Pancreas (tissue), 10 donors: Measurements from ENCODE around the gene OLFM1. TPM values are rescaled to one million over a fixed set of nuclear protein-coding genes. Genes with fewer than 3 reads are reported as not detected.

ENCODE experiments used
- ATAC-seq, 4 donors: fragments of 200-7000 bp; cut with Tn5 transposase; one replicate each; pipeline versions ENCODE4 v1.8.0 to v1.9.1; 2020; ENCODE audit warnings: mild to moderate bottlenecking in 4 of 4, moderate library complexity in 4 of 4
- DNase-seq, 6 donors: peaks; one replicate each; pipeline ENCODE4 v3.0.0-alpha.2; 2020
- FAIRE-seq: peaks from 2 replicates; lab custom pipeline; 2012; peaks lifted over from hg19 to GRCh38; lab: Jason Lieb, UNC
- H3K27ac ChIP-seq, 4 donors: fragments of 200-600 bp; sonication (generic); 1 replicate in 3 of 4; 2 replicates in 1 of 4; pipeline versions ENCODE4 v1.5.0 to v1.8.0; 2020
- H3K27me3 ChIP-seq, 4 donors: fragments of 200-600 bp; one replicate each; pipeline ENCODE4 v1.8.0; 2021
- H3K36me3 ChIP-seq, 3 donors: fragments of 200-600 bp; sonication (generic) in 1 of 3; one replicate each; pipeline versions ENCODE4 v1.5.0 to v1.8.0; 2020 to 2021
- H3K4me1 ChIP-seq, 3 donors: fragments of 200-600 bp; one replicate each; pipeline ENCODE4 v1.8.0; 2021
- H3K4me3 ChIP-seq, 4 donors: fragments of 200-600 bp; sonication (generic) in 2 of 4; one replicate each; pipeline versions ENCODE4 v1.5.0 to v1.8.0; 2020 to 2021
- H3K9me3 ChIP-seq, 4 donors: fragments of 200-600 bp; one replicate each; pipeline ENCODE4 v1.8.0; 2021
- WGBS, 2 donors: extraction: QIAGEN DNeasy Blood & Tissue Kit; methylation state at CpG; one replicate each; pipeline ENCODE4 v1.1.7; 2013; 5-methylcytosine and 5-hydroxymethylcytosine counted together
- intact Hi-C, 3 donors: fragments of 100-400 bp; cut with DNase I; formaldehyde crosslinking; loops; one replicate each; pipeline versions ENCODE4 v1.11.1 to v1.14.2; 2022
- polyA plus RNA-seq, 2 donors: library from polyadenylated mRNA; stranded (reverse); fragments of 200-250 nt; gene quantifications; one replicate each; pipeline ENCODE4 v1.2.3, GENCODE V29; 2013
- total RNA-seq, 6 donors: library from RNA; stranded (reverse); fragmentation: NEBNext Ultra II Directional in 4 of 6; extraction: Animal tissue kit (Norgen Biotek cat#: 25700) in 4 of 6; gene quantifications; one replicate each; pipeline versions ENCODE4 v1.2.1 to v1.2.4, GENCODE V29; 2021 to 2023
- TF ChIP-seq, protein P1 (sequence below), 4 donors: fragments of 200-600 bp; sonication (generic) in 3 of 4; IDR thresholded peaks; one replicate each; pipeline versions ENCODE4 v1.5.0 to v1.8.0; 2021; ENCODE audit warnings: antibody characterized with exemption in 4 of 4
- donor health status: healthy with polysubstance abuse.
- donor health status: DM: no; HTN: no; CAD: no; lungs with moderate emphysema.
- donor health status: DM: no; HTN: no; CAD: no.
- donor health status: control.
- donor health status: control.
- donor health status: Bipolar disorder and iron deficiency.
- donor health status: DM: yes; HTN: yes; CAD: no.
- donor health status: DM: no; HTN: no; CAD: no.
- donor health status: DM: no; HTN: no; CAD: no.
- donor health status: DM: yes; HTN: yes; CAD: no.

Gene OLFM1
- total and polyA plus RNA-seq, 8 donors, result 5.9 to 14.1 (median 7.8) TPM

DNA sequence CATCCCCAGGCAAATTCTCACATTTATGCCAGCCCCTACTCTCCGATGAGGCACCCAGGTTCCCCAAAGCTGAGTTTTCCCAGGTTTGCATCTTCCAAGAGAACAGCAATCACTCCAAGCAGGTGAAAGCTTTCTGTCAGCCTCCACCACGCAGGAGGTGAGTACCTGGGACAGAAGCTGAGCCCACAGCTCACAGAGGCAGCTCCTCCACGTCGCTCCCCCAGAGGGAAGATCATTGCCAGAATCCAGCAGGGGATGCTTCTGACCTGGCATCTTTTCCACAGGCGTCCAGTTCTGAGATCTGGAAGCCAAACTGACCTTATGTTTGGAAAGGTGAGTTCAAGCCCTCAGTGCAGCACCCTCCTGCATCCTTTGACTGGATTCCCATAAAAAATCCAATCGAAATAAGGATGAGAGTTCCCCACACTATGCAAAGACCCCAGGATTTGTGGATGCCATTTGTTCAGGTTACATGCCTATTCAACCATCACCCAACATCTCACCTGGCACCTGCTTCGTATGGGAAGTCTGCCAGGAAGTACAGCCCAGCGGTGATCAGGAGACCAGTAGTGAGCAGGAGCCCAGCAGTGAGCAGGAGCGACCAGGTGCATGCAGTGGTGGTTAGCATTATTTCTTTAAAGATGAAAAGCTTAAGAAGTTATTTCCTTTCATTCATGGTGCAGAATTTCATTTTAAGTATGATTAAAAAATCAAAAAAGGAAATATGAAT lies 47.4 kb upstream of the OLFM1 start:
- Histone ChIP-seq H3K4me1 (no peaks in the 10 kb centered on the region), H3K27me3 (no peaks in the 10 kb centered on the region), H3K27ac (no peak overlapping the region), H3K4me3 (no peak overlapping the region), H3K9me3 (no peaks in the 10 kb centered on the region), H3K36me3 (no peaks in the 10 kb centered on the region)
- 35 to 46% methylated on average over 9 of the region's 9 CpGs for WGBS, 2 donors
- intact Hi-C loops, result no loop called here
- TF ChIP-seq, protein P1, sequence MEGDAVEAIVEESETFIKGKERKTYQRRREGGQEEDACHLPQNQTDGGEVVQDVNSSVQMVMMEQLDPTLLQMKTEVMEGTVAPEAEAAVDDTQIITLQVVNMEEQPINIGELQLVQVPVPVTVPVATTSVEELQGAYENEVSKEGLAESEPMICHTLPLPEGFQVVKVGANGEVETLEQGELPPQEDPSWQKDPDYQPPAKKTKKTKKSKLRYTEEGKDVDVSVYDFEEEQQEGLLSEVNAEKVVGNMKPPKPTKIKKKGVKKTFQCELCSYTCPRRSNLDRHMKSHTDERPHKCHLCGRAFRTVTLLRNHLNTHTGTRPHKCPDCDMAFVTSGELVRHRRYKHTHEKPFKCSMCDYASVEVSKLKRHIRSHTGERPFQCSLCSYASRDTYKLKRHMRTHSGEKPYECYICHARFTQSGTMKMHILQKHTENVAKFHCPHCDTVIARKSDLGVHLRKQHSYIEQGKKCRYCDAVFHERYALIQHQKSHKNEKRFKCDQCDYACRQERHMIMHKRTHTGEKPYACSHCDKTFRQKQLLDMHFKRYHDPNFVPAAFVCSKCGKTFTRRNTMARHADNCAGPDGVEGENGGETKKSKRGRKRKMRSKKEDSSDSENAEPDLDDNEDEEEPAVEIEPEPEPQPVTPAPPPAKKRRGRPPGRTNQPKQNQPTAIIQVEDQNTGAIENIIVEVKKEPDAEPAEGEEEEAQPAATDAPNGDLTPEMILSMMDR (IDR thresholded peaks at IDR 0.05), result no peak
- ATAC-seq (no peak), FAIRE-seq (no peak), DNase-seq (peak in 1 of 6 donors; percentile 18)

- no peaks in the 10 kb centered on the region for H3K9me3 ChIP-seq
- intact Hi-C loops, result no loop called here
- FAIRE-seq, result no peak
- TF ChIP-seq, protein P1 (IDR thresholded peaks at IDR 0.05), result no peak
- H3K27ac ChIP-seq, result no peak overlapping the region
- no peak overlapping the region for H3K4me3 ChIP-seq
- H3K36me3 ChIP-seq, result no peaks in the 10 kb centered on the region
- ATAC-seq, result no peak
- H3K27me3 ChIP-seq, result no peaks in the 10 kb centered on the region
- DNase-seq, result no peak
- no peaks in the 10 kb centered on the region for H3K4me1 ChIP-seq
- 63 to 76% methylated on average over 16 of the region's 16 CpGs for WGBS, 2 donors
Observed at GRCh38 chr9:135040892-135041291, 46.6 kb upstream of the OLFM1 start.

- ATAC-seq (no peak), DNase-seq (peak in 1 of 6 donors; percentile 9), FAIRE-seq (no peak)
- Histone ChIP-seq H3K27me3 (no peaks in the 10 kb centered on the region), H3K4me3 (no peak overlapping the region), H3K27ac (no peak overlapping the region), H3K9me3 (no peaks in the 10 kb centered on the region), H3K4me1 (no peaks in the 10 kb centered on the region), H3K36me3 (no peaks in the 10 kb centered on the region)
- intact Hi-C loops, result no loop called here
- 68 to 76% methylated on average over 11 of the region's 11 CpGs for WGBS, 2 donors
- TF ChIP-seq, protein P1 (IDR thresholded peaks at IDR 0.05), result no peak
Observed at GRCh38 chr9:135043345-135043744, 44.1 kb upstream of the OLFM1 start.

GRCh38 chr9:135045264-135045927 lies 42.1 kb upstream of the OLFM1 start:
- ATAC-seq (no peak), FAIRE-seq (no peak), DNase-seq (peak in 1 of 6 donors; percentile 30)
- H3K4me3 ChIP-seq, result no peak overlapping the region
- no peak overlapping the region for H3K27ac ChIP-seq
- no peaks in the 10 kb centered on the region for H3K9me3 ChIP-seq
- TF ChIP-seq, protein P1 (IDR thresholded peaks at IDR 0.05), result no peak
- H3K27me3 ChIP-seq, result no peaks in the 10 kb centered on the region
- no peaks in the 10 kb centered on the region for H3K36me3 ChIP-seq
- no peaks in the 10 kb centered on the region for H3K4me1 ChIP-seq
- WGBS, 2 donors, result 77 to 82% methylated on average over 25 of the region's 25 CpGs
- intact Hi-C loops, result no loop called here
